ENCODE measurements around the gene MTCP1.

MTCP1 gene

DNA sequence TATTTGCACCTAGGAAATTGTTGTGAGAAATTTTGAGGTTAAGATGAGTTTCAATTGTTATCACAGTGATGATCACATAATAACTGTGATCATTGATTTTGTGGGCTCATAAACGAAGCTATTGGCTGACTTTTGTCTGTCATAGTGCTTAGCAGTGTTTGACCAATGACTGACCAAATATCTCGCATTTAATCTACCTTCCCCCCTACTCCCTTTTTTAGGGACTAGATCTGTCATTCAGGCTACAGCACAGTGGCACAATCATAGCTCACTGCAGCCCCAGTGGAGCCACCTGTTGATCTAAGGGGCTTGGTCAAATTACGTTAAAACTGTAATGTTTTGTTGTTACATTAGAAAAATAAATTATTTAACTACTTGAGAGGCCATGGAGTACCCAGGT lies 42.8 kb downstream of the MTCP1 start:
- H3K9me3 Mint-ChIP-seq (ENCODE audit: low read depth) = no peaks in the 10 kb centered on the region
- no peaks in the 10 kb centered on the region for H3K27me3 Mint-ChIP-seq
- H3K4me3 Mint-ChIP-seq = peak overlapping the region; percentile 93
- peak overlapping the region; percentile 96 for H3K27ac Mint-ChIP-seq
- peaks cover 25% of the 10 kb centered on the region for H3K4me1 Mint-ChIP-seq (ENCODE audit: low read depth)
- H3K36me3 Mint-ChIP-seq = peaks cover 3% of the 10 kb centered on the region

DNA sequence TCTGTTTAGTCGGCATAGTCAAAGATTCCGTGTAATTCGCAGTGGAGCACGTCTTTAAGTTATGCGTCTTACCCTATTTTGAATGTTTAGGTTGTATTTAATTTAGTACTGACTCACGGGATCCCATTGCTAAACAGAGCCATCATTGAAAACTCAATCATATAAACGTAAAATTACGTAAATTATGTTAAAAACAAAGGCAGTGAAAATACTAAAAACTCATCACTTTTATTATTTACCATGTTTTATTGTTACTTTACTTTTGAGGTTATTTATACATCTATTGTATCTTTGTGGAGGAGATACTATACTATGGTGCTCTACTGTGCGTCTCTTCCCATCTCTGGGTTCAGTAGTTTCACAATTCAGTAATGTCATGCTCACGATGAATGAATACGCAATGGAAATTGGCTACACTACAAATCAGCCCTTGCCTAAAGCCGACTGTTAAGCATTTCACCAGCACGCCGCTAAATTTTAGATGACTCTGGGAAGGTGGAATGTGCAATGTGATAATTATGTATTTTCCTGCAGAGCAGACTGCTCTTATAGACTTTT lies 43.3 kb downstream of the MTCP1 start:
- peaks cover 25% of the 10 kb centered on the region for H3K4me1 Mint-ChIP-seq (ENCODE audit: low read depth)

GRCh38 chrX:155026727-155027508 lies 44.0 kb downstream of the MTCP1 start, which contains the start of gene FUNDC2:
FUNDC2 (plus strand) TSS chrX:155026844; CDS start chrX:155026939, 95 bp downstream.
- H3K36me3 Mint-ChIP-seq = peaks cover 3% of the 10 kb centered on the region
- no peaks in the 10 kb centered on the region for H3K27me3 Mint-ChIP-seq
- peaks cover 25% of the 10 kb centered on the region for H3K4me1 Mint-ChIP-seq (ENCODE audit: low read depth)
- H3K27ac Mint-ChIP-seq = peak within 1 kb of the TSS; percentile 96
- peak within 1 kb of the TSS; percentile 93 for H3K4me3 Mint-ChIP-seq
- H3K9me3 Mint-ChIP-seq (ENCODE audit: low read depth) = no peaks in the 10 kb centered on the region

More for the DNA sequence above, 43.3 kb downstream of the MTCP1 start:
- Mint-ChIP-seq H3K4me3 (peak overlapping the region; percentile 93), H3K36me3 (peaks cover 3% of the 10 kb centered on the region), H3K27me3 (no peaks in the 10 kb centered on the region), H3K27ac (peak overlapping the region; percentile 96), H3K9me3 (ENCODE audit: low read depth) (no peaks in the 10 kb centered on the region)

- H3K36me3 Mint-ChIP-seq = peaks cover 3% of the 10 kb centered on the region
- no peaks in the 10 kb centered on the region for H3K27me3 Mint-ChIP-seq
- no peaks in the 10 kb centered on the region for H3K9me3 Mint-ChIP-seq (ENCODE audit: low read depth)
- peak overlapping the region; percentile 69 for H3K27ac Mint-ChIP-seq
- peaks cover 22% of the 10 kb centered on the region for H3K4me1 Mint-ChIP-seq (ENCODE audit: low read depth)
- peak overlapping the region; percentile 78 for H3K4me3 Mint-ChIP-seq
These were observed 44.6 kb downstream of the MTCP1 start for GRCh38 chrX:155026420-155026726.

- Mint-ChIP-seq H3K27ac (no peak overlapping the region), H3K4me3 (peak overlapping the region; percentile 52), H3K9me3 (ENCODE audit: low read depth) (no peaks in the 10 kb centered on the region), H3K4me1 (ENCODE audit: low read depth) (peaks cover 13% of the 10 kb centered on the region), H3K36me3 (peaks cover 3% of the 10 kb centered on the region), H3K27me3 (no peaks in the 10 kb centered on the region)
These were observed 46.8 kb downstream of the MTCP1 start for GRCh38 chrX:155023907-155024833.

DNA sequence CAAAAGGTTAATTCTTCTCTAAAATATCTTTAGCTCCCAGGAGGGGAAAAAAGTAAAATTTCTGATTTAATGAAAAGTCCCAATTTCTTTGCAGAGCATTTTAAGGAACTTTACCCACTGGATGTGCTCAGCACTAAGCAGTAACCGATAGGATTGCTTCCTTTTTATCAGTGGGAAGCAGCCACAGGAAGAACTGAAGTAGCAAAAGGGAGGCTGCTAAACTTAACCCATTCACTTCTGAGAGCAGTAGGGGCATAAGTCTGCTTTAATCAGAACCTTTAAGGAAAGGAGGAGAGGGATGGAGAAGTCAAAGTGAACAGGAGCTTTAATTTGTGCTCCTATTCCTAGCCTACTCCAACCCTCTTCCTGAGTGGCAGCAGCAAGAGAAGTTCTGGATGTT lies 48.4 kb downstream of the MTCP1 start, which contains the start of gene F8:
Gene F8, minus strand, starts transcription at position 139 of the 400 bp plus-strand sequence. CDS start 171 bp downstream, outside the sequence.
- Mint-ChIP-seq H3K4me1 (ENCODE audit: low read depth) (peaks cover 3% of the 10 kb centered on the region), H3K9me3 (ENCODE audit: low read depth) (no peaks in the 10 kb centered on the region), H3K36me3 (no peaks in the 10 kb centered on the region), H3K27me3 (no peaks in the 10 kb centered on the region), H3K27ac (no peak within 1 kb of the TSS), H3K4me3 (no peak within 1 kb of the TSS)

DNA sequence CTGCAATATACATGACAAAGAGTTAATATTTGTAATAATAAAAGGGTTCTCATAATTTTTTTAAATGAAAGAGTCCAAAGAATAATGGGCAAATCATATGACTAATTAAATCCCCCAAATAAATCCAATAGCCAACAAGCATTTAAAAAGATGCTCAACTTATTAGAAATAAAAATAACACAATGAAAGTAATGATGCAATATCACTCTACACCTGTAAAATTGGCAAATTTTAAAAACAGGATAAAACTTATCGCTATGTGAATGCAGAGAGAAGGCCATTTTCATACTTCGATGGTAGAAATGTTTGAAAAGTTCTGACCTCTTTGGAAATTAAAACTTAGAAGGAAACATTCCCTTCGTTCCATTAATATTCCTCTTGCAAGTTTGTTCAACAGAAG lies 50.3 kb downstream of the MTCP1 start:
- Mint-ChIP-seq H3K9me3 (ENCODE audit: low read depth) (no peaks in the 10 kb centered on the region), H3K4me3 (no peak overlapping the region), H3K27ac (no peak overlapping the region), H3K36me3 (no peaks in the 10 kb centered on the region), H3K4me1 (ENCODE audit: low read depth) (peaks cover 3% of the 10 kb centered on the region), H3K27me3 (no peaks in the 10 kb centered on the region)

All from activated naive CD8-positive, alpha-beta T cell (primary cell).